ENCODE results near the gene RNF167. TPM values are rescaled to one million over a fixed set of nuclear protein-coding genes. Genes with fewer than 3 reads are reported as not detected.
A peak's percentile ranks its signal among the peaks of the same experiment; 100 is the strongest.

Gene RNF167
- total RNA-seq, 1 donor from 2014 or later, result 106 TPM

- peaks cover 7% of the 10 kb centered on the region for H3K27me3 Mint-ChIP-seq
- H3K36me3 Mint-ChIP-seq (ENCODE audit: insufficient read depth), result peaks cover 21% of the 10 kb centered on the region
- H3K27ac Mint-ChIP-seq, result no peak overlapping the region
- H3K9me3 Mint-ChIP-seq (ENCODE audit: low read depth), result no peaks in the 10 kb centered on the region
- TF ChIP-seq CTCF (IDR thresholded peaks at IDR 0.05; ENCODE audit: unreplicated experiment), result no peak
- H3K4me3 Mint-ChIP-seq (ENCODE audit: low read depth), result no peak overlapping the region
- DNase-seq (ENCODE audit: low spot score, unreplicated experiment), result no peak
- H3K4me1 Mint-ChIP-seq (ENCODE audit: low read depth), result peaks cover 17% of the 10 kb centered on the region
Measured at GRCh38 chr17:4972322-4972721, 32.3 kb downstream of the RNF167 start.

GRCh38 chr17:4972752-4973151, 32.7 kb downstream of the RNF167 start:
- no peak for TF ChIP-seq CTCF (IDR thresholded peaks at IDR 0.05; ENCODE audit: unreplicated experiment)
- Mint-ChIP-seq H3K4me3 (ENCODE audit: low read depth) (no peak overlapping the region), H3K27ac (no peak overlapping the region)

GRCh38 chr17:4973256-4974114, 33.4 kb downstream of the RNF167 start:
- Mint-ChIP-seq H3K36me3 (ENCODE audit: insufficient read depth) (peaks cover 23% of the 10 kb centered on the region), H3K9me3 (ENCODE audit: low read depth) (no peaks in the 10 kb centered on the region), H3K27me3 (peaks cover 7% of the 10 kb centered on the region)

More at GRCh38 chr17:4972752-4973151, 32.7 kb downstream of the RNF167 start:
- no peaks in the 10 kb centered on the region for H3K9me3 Mint-ChIP-seq (ENCODE audit: low read depth)
- H3K27me3 Mint-ChIP-seq, result peaks cover 7% of the 10 kb centered on the region
- no peak for DNase-seq (ENCODE audit: low spot score, unreplicated experiment)
- H3K4me1 Mint-ChIP-seq (ENCODE audit: low read depth), result peaks cover 17% of the 10 kb centered on the region
- H3K36me3 Mint-ChIP-seq (ENCODE audit: insufficient read depth), result peaks cover 21% of the 10 kb centered on the region

DNA sequence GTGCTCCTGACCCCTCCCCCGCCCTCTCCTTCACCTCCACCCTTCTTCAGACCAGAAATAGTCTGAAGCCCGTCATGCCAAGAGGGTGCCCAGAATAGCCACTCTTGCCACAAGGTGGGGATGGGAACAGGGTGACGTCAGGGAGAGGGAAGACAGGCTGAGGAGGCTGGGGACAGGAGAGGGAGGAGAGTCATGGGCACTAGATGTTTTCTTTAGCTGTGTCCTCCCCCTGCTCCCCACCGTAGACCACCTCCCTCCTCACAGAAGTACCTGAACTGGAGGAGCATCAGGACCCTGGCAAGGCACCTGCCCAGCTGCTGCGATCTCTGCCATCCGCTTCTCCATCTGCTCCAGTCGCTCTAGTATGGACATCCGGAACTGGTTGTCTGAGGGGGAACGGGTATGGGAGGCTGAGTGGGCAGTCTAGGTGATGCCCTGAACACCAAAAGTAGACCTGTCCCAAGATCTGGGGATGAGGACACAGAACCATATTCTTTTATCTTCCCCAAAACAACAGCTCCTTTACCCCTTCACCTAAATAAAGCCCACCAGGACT, 34.1 kb downstream of the RNF167 start:
- no peaks in the 10 kb centered on the region for H3K9me3 Mint-ChIP-seq (ENCODE audit: low read depth)
- DNase-seq (ENCODE audit: low spot score, unreplicated experiment), result no peak
- peaks cover 10% of the 10 kb centered on the region for H3K4me1 Mint-ChIP-seq (ENCODE audit: low read depth)
- H3K4me3 Mint-ChIP-seq (ENCODE audit: low read depth), result no peak overlapping the region
- peaks cover 23% of the 10 kb centered on the region for H3K36me3 Mint-ChIP-seq (ENCODE audit: insufficient read depth)
- H3K27me3 Mint-ChIP-seq, result peaks cover 7% of the 10 kb centered on the region
- no peak overlapping the region for H3K27ac Mint-ChIP-seq
- no peak for TF ChIP-seq CTCF (IDR thresholded peaks at IDR 0.05; ENCODE audit: unreplicated experiment)

More at GRCh38 chr17:4973256-4974114, 33.4 kb downstream of the RNF167 start:
- H3K27ac Mint-ChIP-seq, result peak overlapping the region; percentile 91
- TF ChIP-seq CTCF (IDR thresholded peaks at IDR 0.05; ENCODE audit: unreplicated experiment), result no peak
- H3K4me1 Mint-ChIP-seq (ENCODE audit: low read depth), result peaks cover 17% of the 10 kb centered on the region
- no peak overlapping the region for H3K4me3 Mint-ChIP-seq (ENCODE audit: low read depth)
- no peak for DNase-seq (ENCODE audit: low spot score, unreplicated experiment)

- H3K9me3 Mint-ChIP-seq (ENCODE audit: low read depth), result no peaks in the 10 kb centered on the region
- no peak for TF ChIP-seq CTCF (IDR thresholded peaks at IDR 0.05; ENCODE audit: unreplicated experiment)
- DNase-seq (ENCODE audit: low spot score, unreplicated experiment), result no peak
- H3K4me1 Mint-ChIP-seq (ENCODE audit: low read depth), result peaks cover 2% of the 10 kb centered on the region
- no peak overlapping the region for H3K4me3 Mint-ChIP-seq (ENCODE audit: low read depth)
- peak overlapping the region; percentile 33 for H3K27ac Mint-ChIP-seq
- peaks cover 22% of the 10 kb centered on the region for H3K36me3 Mint-ChIP-seq (ENCODE audit: insufficient read depth)
- peaks cover 7% of the 10 kb centered on the region for H3K27me3 Mint-ChIP-seq
Measured at GRCh38 chr17:4978726-4979125, 38.7 kb downstream of the RNF167 start.

Measured in progenitor cell of endocrine pancreas (in vitro differentiated cells).